ENCODE measurements around the gene CANX. TPM values are rescaled to one million over a fixed set of nuclear protein-coding genes. Genes with fewer than 3 reads are reported as not detected.

CANX gene
- total RNA-seq, 4 donors from 2014 or later: 155 to 550 (median 392) TPM

GRCh38 chr5:179749857-179750508, 51.2 kb downstream of the CANX start:
- Histone ChIP-seq H3K9me3 (no peaks in the 10 kb centered on the region), H3K27me3 (no peaks in the 10 kb centered on the region), H3K4me1 (peaks cover 0 to 3% of the 10 kb centered on the region in 2 donors), H3K36me3 (no peaks in the 10 kb centered on the region), H3K4me3 (no peak overlapping the region), H3K27ac (no peak overlapping the region)
- intact Hi-C loops (cut with DNase I; ENCODE audit: low total_unique reads): no loop called here
- no peak for DNase-seq
- no peak for TF ChIP-seq POLR2A (IDR thresholded peaks at IDR 0.05)
- TF ChIP-seq, protein P1, sequence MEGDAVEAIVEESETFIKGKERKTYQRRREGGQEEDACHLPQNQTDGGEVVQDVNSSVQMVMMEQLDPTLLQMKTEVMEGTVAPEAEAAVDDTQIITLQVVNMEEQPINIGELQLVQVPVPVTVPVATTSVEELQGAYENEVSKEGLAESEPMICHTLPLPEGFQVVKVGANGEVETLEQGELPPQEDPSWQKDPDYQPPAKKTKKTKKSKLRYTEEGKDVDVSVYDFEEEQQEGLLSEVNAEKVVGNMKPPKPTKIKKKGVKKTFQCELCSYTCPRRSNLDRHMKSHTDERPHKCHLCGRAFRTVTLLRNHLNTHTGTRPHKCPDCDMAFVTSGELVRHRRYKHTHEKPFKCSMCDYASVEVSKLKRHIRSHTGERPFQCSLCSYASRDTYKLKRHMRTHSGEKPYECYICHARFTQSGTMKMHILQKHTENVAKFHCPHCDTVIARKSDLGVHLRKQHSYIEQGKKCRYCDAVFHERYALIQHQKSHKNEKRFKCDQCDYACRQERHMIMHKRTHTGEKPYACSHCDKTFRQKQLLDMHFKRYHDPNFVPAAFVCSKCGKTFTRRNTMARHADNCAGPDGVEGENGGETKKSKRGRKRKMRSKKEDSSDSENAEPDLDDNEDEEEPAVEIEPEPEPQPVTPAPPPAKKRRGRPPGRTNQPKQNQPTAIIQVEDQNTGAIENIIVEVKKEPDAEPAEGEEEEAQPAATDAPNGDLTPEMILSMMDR (IDR thresholded peaks at IDR 0.05): no peak

GRCh38 chr5:179753971-179754370, 55.2 kb downstream of the CANX start:
- DNase-seq: no peak
- intact Hi-C loops (cut with DNase I; ENCODE audit: low total_unique reads): no loop called here
- Histone ChIP-seq H3K27ac (no peak overlapping the region), H3K36me3 (no peaks in the 10 kb centered on the region), H3K4me3 (no peak overlapping the region), H3K9me3 (no peaks in the 10 kb centered on the region), H3K27me3 (no peaks in the 10 kb centered on the region), H3K4me1 (peaks cover 0 to 3% of the 10 kb centered on the region in 2 donors)
- TF ChIP-seq POLR2A (IDR thresholded peaks at IDR 0.05): no peak
- TF ChIP-seq, protein P1 (IDR thresholded peaks at IDR 0.05): no peak

- H3K27ac ChIP-seq: no peak overlapping the region
- no peak for DNase-seq
- no peaks in the 10 kb centered on the region for H3K36me3 ChIP-seq
- no peaks in the 10 kb centered on the region for H3K27me3 ChIP-seq
- H3K9me3 ChIP-seq: no peaks in the 10 kb centered on the region
- no peak overlapping the region for H3K4me3 ChIP-seq
- H3K4me1 ChIP-seq: peaks cover 0 to 3% of the 10 kb centered on the region in 2 donors
- TF ChIP-seq, protein P1 (IDR thresholded peaks at IDR 0.05): no peak
- intact Hi-C loops (cut with DNase I; ENCODE audit: low total_unique reads): no loop called here
Measured at GRCh38 chr5:179755022-179755421, 56.3 kb downstream of the CANX start.

DNA sequence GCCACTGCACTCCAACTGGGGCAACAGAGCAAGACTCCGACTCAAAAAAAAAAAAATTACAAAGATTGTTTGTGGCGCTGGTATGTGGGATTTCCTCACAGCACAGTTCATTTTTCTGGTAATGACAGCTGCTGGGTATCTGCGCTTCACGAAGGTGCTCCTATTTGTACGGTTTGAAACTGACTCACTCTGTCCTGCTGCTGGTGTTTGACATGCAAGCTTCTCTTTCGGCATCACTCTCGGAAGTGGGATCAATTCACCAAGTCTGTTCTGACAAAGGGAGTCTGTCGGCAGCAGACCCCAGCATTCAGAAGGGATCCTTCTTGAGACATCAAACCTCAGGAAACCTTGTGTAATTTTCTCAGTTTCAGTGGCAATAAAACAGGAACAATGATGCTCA, 60.2 kb downstream of the CANX start:
- intact Hi-C loops (cut with DNase I; ENCODE audit: low total_unique reads): no loop called here
- Histone ChIP-seq H3K4me1 (peaks cover 0 to 8% of the 10 kb centered on the region in 2 donors), H3K4me3 (no peak overlapping the region), H3K9me3 (no peaks in the 10 kb centered on the region), H3K36me3 (no peaks in the 10 kb centered on the region), H3K27me3 (no peaks in the 10 kb centered on the region), H3K27ac (no peak overlapping the region)
- no peak for DNase-seq
- TF ChIP-seq POLR2A (IDR thresholded peaks at IDR 0.05): no peak
- TF ChIP-seq, protein P1 (IDR thresholded peaks at IDR 0.05): no peak

GRCh38 chr5:179759581-179760551, 61.1 kb downstream of the CANX start:
- DNase-seq: no peak
- H3K4me3 ChIP-seq: no peak overlapping the region
- H3K27ac ChIP-seq: no peak overlapping the region
- peaks cover 0 to 7% of the 10 kb centered on the region in 2 donors for H3K4me1 ChIP-seq
- no peaks in the 10 kb centered on the region for H3K36me3 ChIP-seq
- intact Hi-C loops (cut with DNase I; ENCODE audit: low total_unique reads): no loop called here
- no peaks in the 10 kb centered on the region for H3K9me3 ChIP-seq
- H3K27me3 ChIP-seq: no peaks in the 10 kb centered on the region
- TF ChIP-seq, protein P1 (IDR thresholded peaks at IDR 0.05): no peak
- no peak for TF ChIP-seq POLR2A (IDR thresholded peaks at IDR 0.05)

All from uterus (tissue), 4 donors.